HepG2 (cell line): Measurements from ENCODE around the gene PHACTR3. TPM values are rescaled to one million over a fixed set of nuclear protein-coding genes. Genes with fewer than 3 reads are reported as not detected.

Experiments
- ATAC-seq: fragments of 200-7000 bp; cut with Tn5 transposase; 3 replicates; pipeline ENCODE4 v1.9.1; 2020; ENCODE audit warnings: mild to moderate bottlenecking, moderate library complexity
- BruUV-seq: library from RNA; stranded (reverse); fragments of 400-500 nt; replicated peaks from 2 replicates; lab custom pipeline; 2021; lab: Mats Ljungman, UMichigan
- CTCF ChIA-PET: fragments of 300-600 bp; formaldehyde crosslinking; extraction: SDS; loops from one replicate; lab custom pipeline; 2021; ENCODE audit warnings: low total read pairs, inconsistent platforms, low intra/inter-chr PET ratio; lab: Yijun Ruan, JAX
- POLR2A ChIA-PET: fragments of 350-600 bp; sonication (Branson Sonifier 250); formaldehyde crosslinking; loops from one replicate; lab custom pipeline; 2020; ENCODE audit warnings: antibody characterized with exemption, inconsistent platforms; lab: Yijun Ruan, JAX
- DNase-seq: peaks from one replicate; pipeline ENCODE4 v3.0.0-alpha.2; 2015; ENCODE audit warnings: low spot score
- FAIRE-seq: peaks from 3 replicates; lab custom pipeline; 2011; peaks lifted over from hg19 to GRCh38; lab: Jason Lieb, UNC
- H2AFZ ChIP-seq: one replicate; pipeline ENCODE4 v1.6.1; 2011; ENCODE audit warnings: low read length, inconsistent platforms
- H3K27ac ChIP-seq: fragments of 300-600 bp; 3 replicates; pipeline ENCODE4 v1.8.0; 2011; ENCODE audit warnings: mixed run types, mild to moderate bottlenecking, mixed read lengths, low read length, inconsistent platforms; ENCODE audit not compliant: insufficient read depth; ENCODE audit errors: extremely low read length
- H3K27me3 ChIP-seq, 2 experiments: fragments of 200-600 bp in 1 of 2; 2 replicates in 1 of 2; 3 replicates in 1 of 2; pipeline versions ENCODE4 v1.6.0 to v1.8.0; 2011; ENCODE audit warnings: low read length in 2 of 2, mild to moderate bottlenecking in 2 of 2, moderate library complexity in 2 of 2, inconsistent platforms in 1 of 2; ENCODE audit not compliant: insufficient read depth in 2 of 2, control insufficient read depth in 1 of 2
- H3K36me3 ChIP-seq, 2 experiments: fragments of 200-600 bp in 1 of 2; replicated peaks in 1 of 2; 2 replicates in 1 of 2; 3 replicates in 1 of 2; pipeline versions ENCODE4 v1.5.1 to v1.8.0; 2011; ENCODE audit warnings: low read length in 2 of 2, inconsistent platforms in 1 of 2; ENCODE audit not compliant: insufficient read depth in 2 of 2, control insufficient read depth in 1 of 2
- H3K4me1 ChIP-seq: 2 replicates; pipeline ENCODE4 v1.5.1; 2012; ENCODE audit warnings: low read length, inconsistent platforms; ENCODE audit not compliant: insufficient read depth
- H3K4me2 ChIP-seq: 2 replicates; pipeline ENCODE4 v1.6.0; 2011; ENCODE audit warnings: low read depth, low read length, inconsistent platforms
- H3K4me3 ChIP-seq, 3 experiments: fragments of 200-600 bp in 1 of 3; sonication (generic), shearing (Covaris generic) in 1 of 3; replicated peaks in 1 of 3; 2 replicates each; pipeline ENCODE4 v1.5.1; 2011 to 2016; ENCODE audit warnings: low read length in 3 of 3, inconsistent platforms in 2 of 3, low read depth in 2 of 3, mild to moderate bottlenecking in 2 of 3, control low read depth in 1 of 3, mixed read lengths in 1 of 3; ENCODE audit not compliant: insufficient read depth in 1 of 3
- H3K79me2 ChIP-seq: one replicate; pipeline ENCODE4 v1.6.1; 2011; ENCODE audit warnings: low read length, inconsistent platforms; ENCODE audit not compliant: insufficient read depth
- H3K9ac ChIP-seq: 2 replicates; pipeline ENCODE4 v1.6.0; 2011; ENCODE audit warnings: mild to moderate bottlenecking, low read depth, low read length, inconsistent platforms; ENCODE audit not compliant: insufficient read depth
- H3K9me3 ChIP-seq: 2 replicates; pipeline ENCODE4 v1.5.1; 2012; ENCODE audit warnings: mild to moderate bottlenecking, low read length
- H4K20me1 ChIP-seq: 2 replicates; pipeline ENCODE4 v1.6.0; 2011; ENCODE audit warnings: inconsistent platforms, mild to moderate bottlenecking, low read length, moderate library complexity; ENCODE audit not compliant: insufficient read depth
- RNF219 ChIP-seq: sonication (generic); formaldehyde crosslinking; IDR thresholded peaks from 2 replicates; pipeline ENCODE4 v1.5.0; 2020; ENCODE audit warnings: mild to moderate bottlenecking, missing genetic modification reagents
- ZBTB33 ChIP-seq: sonication (generic); formaldehyde crosslinking; IDR thresholded peaks from 2 replicates; pipeline ENCODE4 v1.4.0; 2020; ENCODE audit warnings: missing genetic modification reagents
- ZBTB4 ChIP-seq: sonication (generic); formaldehyde crosslinking; IDR thresholded peaks from 2 replicates; pipeline ENCODE4 v1.4.0; 2020; ENCODE audit warnings: missing genetic modification reagents, mild to moderate bottlenecking, borderline replicate concordance
- ZNF501 ChIP-seq: sonication (generic); formaldehyde crosslinking; IDR thresholded peaks from 2 replicates; pipeline ENCODE4 v1.5.1; 2020; ENCODE audit warnings: mild to moderate bottlenecking, moderate library complexity, missing genetic modification reagents
- ZNF7 ChIP-seq: IDR thresholded peaks from 2 replicates; pipeline ENCODE4 v1.6.1; 2016; ENCODE audit warnings: missing biosample characterization, missing genetic modification reagents
- ZNF720 ChIP-seq: sonication (generic); formaldehyde crosslinking; IDR thresholded peaks from 2 replicates; pipeline ENCODE4 v1.4.0; 2020; ENCODE audit warnings: missing genetic modification reagents
- ZSCAN31 ChIP-seq: sonication (generic); formaldehyde crosslinking; IDR thresholded peaks from 2 replicates; pipeline ENCODE4 v1.5.0; 2020; ENCODE audit warnings: low read depth, mild to moderate bottlenecking, missing genetic modification reagents
- WGBS: methylation state at CpG from one replicate; pipeline ENCODE4 v1.1.6; 2017; ENCODE audit warnings: low lambda C conversion rate; 5-methylcytosine and 5-hydroxymethylcytosine counted together
- in situ Hi-C: cut with HindIII; loops from 2 replicates; pipeline ENCODE4 v1.10.0; 2017; ENCODE audit warnings: low pct_unique_long_range_greater_than_20kb; ENCODE audit not compliant: extremely low pct_ligation_motif_present
- intact Hi-C: fragments of 100-400 bp; cut with micrococcal nuclease; formaldehyde crosslinking; loops from one replicate; pipeline ENCODE4 v1.10.0; 2022; ENCODE audit not compliant: unreplicated experiment
- polyA plus RNA-seq, 8 experiments: library from polyadenylated mRNA; depleted of rRNA in 3 of 8; stranded (reverse) in 7 of 8; unstranded in 1 of 8; fragments of >200 nt; fragmentation: Illumina TruSeq in 4 of 8; extraction: Trizol in 4 of 8; gene quantifications; 2 replicates each; pipeline versions ENCODE4 v1.2.1 to v1.2.3, GENCODE V29; 2011 to 2016; ENCODE audit warnings: low read depth in 4 of 8, missing spikeins in 1 of 8, mixed read lengths in 1 of 8; ENCODE audit not compliant: insufficient read depth in 1 of 8
- total RNA-seq, 5 experiments: library from RNA; depleted of rRNA; stranded (reverse); fragments of >200 nt; fragmentation: Illumina TruSeq; extraction: Trizol; gene quantifications; 2 replicates each; pipeline ENCODE4 v1.2.3, GENCODE V29; 2016; ENCODE audit warnings: low read depth in 1 of 5

The PHACTR3 gene
- total and polyA plus RNA-seq, 2 of the 13 experiments (the other 11 are each of a cell fraction or from before 2014, with no cell fraction given): not detected

DNA sequence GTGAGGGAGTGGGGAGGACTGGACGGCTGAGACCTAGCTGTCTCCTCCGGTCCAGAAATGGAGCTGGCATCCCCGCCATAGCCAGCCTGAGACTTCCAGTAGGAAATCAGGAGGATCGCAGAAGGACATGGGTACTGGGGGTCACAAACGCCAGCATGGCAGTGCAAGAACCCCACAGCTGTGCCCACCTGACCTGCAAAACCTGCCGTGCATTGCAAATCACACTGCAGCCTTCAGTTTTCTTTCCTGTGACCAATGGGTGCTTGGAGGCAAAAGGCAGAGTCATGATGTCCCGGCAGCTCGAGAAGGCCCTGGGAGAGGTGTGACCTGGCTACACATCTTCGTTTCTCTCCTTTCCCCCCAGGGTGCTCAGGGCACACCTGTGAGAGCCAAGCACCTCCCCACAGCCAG lies 23.3 kb upstream of the PHACTR3 start (continued):
- no peak for TF ChIP-seq ZBTB33 (CRISPR knock-in tag)
- TF ChIP-seq RNF219: no peak
- TF ChIP-seq ZNF720 (CRISPR knock-in tag): no peak
- TF ChIP-seq ZNF501: no peak

DNA sequence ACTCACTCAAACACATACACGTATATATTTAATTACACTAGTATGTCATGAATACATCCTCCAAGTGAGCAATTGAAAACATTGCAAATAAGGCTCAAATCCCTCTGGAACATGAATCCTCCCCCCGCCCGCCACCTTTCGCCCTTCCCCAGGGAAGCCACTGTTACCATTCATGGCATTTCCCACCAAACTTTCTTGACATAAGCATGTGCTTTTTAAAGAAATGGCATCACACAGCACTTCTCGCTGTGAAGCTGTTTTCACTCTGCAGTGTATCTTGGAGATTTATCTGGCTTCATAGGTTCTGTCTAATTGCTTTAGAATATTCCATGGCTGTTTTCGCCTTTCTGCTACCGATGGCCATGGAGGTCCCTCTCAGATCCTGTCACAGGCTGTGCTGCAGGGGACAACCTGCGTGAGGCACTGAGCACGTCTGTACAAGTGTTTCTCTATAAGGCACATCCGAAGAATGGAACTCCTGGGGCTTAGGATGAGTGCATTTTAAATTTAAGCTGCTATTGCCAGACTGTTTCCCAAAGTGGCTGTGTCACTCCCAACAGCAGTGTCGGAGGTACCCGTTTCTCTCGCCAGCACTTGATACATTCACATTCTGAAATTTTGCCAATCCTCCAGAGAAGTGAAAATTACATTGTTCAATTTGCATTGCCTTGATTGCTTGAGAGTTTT lies 22.2 kb upstream of the PHACTR3 start:
- POLR2A ChIA-PET: no interaction called here
- no peak for ATAC-seq
- no peaks in the 10 kb centered on the region; the same call in 1 of the 2 replicates for H4K20me1 ChIP-seq
- H3K79me2 ChIP-seq: no peaks in the 10 kb centered on the region
- no peaks in the 10 kb centered on the region for H3K9me3 ChIP-seq
- H3K4me3 ChIP-seq: no peak overlapping the region
- TF ChIP-seq ZBTB4 (no peak), ZNF7 (CRISPR knock-in tag) (peak; percentile 69; the same call in 1 of the 2 replicates), ZSCAN31 (CRISPR knock-in tag) (no peak)
- no peak for DNase-seq
- peaks cover 8 to 91% of the 10 kb centered on the region in 2 experiments for H3K27me3 ChIP-seq
- H3K4me1 ChIP-seq: 0 out of 2 replicates have a peak, but pooled peaks cover 5% of the 10 kb centered on the region
- no peaks in the 10 kb centered on the region for H3K36me3 ChIP-seq
- no peak overlapping the region for H3K4me2 ChIP-seq
- no peak overlapping the region for H3K27ac ChIP-seq
- in situ Hi-C loops (no loop called here), intact Hi-C loops (no loop called here)
- H2AFZ ChIP-seq: no peak overlapping the region
- 16% methylated on average over 13 of the region's 13 CpGs for WGBS
- FAIRE-seq: no peak
- CTCF ChIA-PET: no interaction called here
- H3K9ac ChIP-seq: no peak overlapping the region
- BruUV-seq: no TSS peak
